Liver (tissue), 9 donors: ENCODE results near the gene CLTA. TPM values are rescaled to one million over a fixed set of nuclear protein-coding genes. Genes with fewer than 3 reads are reported as not detected.

Source experiments
- DNase-seq: peaks from one replicate; pipeline ENCODE4 v3.0.0-alpha.2; 2017; ENCODE audit warnings: low spot score
- H3K27ac ChIP-seq, 2 donors: one replicate each; pipeline ENCODE4 v1.7.0; 2013; ENCODE audit warnings: inconsistent platforms in 2 of 2, low read length in 2 of 2, control low read depth in 1 of 2, low read depth in 1 of 2, mild to moderate bottlenecking in 1 of 2
- H3K27me3 ChIP-seq, 4 donors: one replicate each; pipeline versions ENCODE4 v1.6.1 to v1.7.0; 2013; ENCODE audit warnings: low read length in 3 of 4, inconsistent platforms in 1 of 4, mild to moderate bottlenecking in 1 of 4, moderate library complexity in 1 of 4; ENCODE audit not compliant: control insufficient read depth in 4 of 4, insufficient read depth in 4 of 4
- H3K36me3 ChIP-seq, 4 donors: one replicate each; pipeline versions ENCODE4 v1.6.1 to v1.7.0; 2013; ENCODE audit warnings: low read length in 3 of 4, mild to moderate bottlenecking in 3 of 4, low read depth in 1 of 4, moderate library complexity in 1 of 4; ENCODE audit not compliant: control insufficient read depth in 4 of 4, insufficient read depth in 3 of 4
- H3K4me1 ChIP-seq, 4 donors: one replicate each; pipeline versions ENCODE4 v1.6.1 to v1.7.0; 2013; ENCODE audit warnings: low read length in 3 of 4, mild to moderate bottlenecking in 3 of 4, moderate library complexity in 1 of 4; ENCODE audit not compliant: control insufficient read depth in 4 of 4, insufficient read depth in 4 of 4
- H3K4me3 ChIP-seq, 3 donors: one replicate each; pipeline versions ENCODE4 v1.6.1 to v1.7.0; 2013; ENCODE audit warnings: low read length in 3 of 3, control low read depth in 1 of 3, low read depth in 1 of 3, mild to moderate bottlenecking in 1 of 3
- H3K9ac ChIP-seq, 2 donors: one replicate each; pipeline ENCODE4 v1.7.0; 2013; ENCODE audit warnings: low read length in 2 of 2, mild to moderate bottlenecking in 2 of 2, moderate library complexity in 2 of 2, control low read depth in 1 of 2, low read depth in 1 of 2
- H3K9me3 ChIP-seq, 4 donors: one replicate each; pipeline versions ENCODE4 v1.6.1 to v1.7.0; 2013; ENCODE audit warnings: low read length in 3 of 4; ENCODE audit not compliant: control insufficient read depth in 4 of 4
- EGR1 ChIP-seq, 2 donors: IDR thresholded peaks; 2 replicates each; pipeline ENCODE4 v1.6.1; 2016 to 2018; ENCODE audit warnings: antibody characterized with exemption in 2 of 2, low read depth in 2 of 2
- FOXA1 ChIP-seq: IDR thresholded peaks from 2 replicates; pipeline ENCODE4 v1.6.1; 2016; ENCODE audit warnings: antibody characterized with exemption
- FOXA2 ChIP-seq: IDR thresholded peaks from 2 replicates; pipeline ENCODE4 v1.6.1; 2016; ENCODE audit warnings: antibody characterized with exemption
- GABPA ChIP-seq, 2 donors: IDR thresholded peaks in 1 of 2; conservative IDR thresholded peaks in 1 of 2; 2 replicates each; pipeline ENCODE4 v1.6.1; 2016; ENCODE audit warnings: antibody characterized with exemption in 2 of 2, mild to moderate bottlenecking in 1 of 2, moderate library complexity in 1 of 2
- HNF4A ChIP-seq, 2 donors: conservative IDR thresholded peaks; 2 replicates each; pipeline ENCODE4 v1.6.1; 2016; ENCODE audit warnings: antibody characterized with exemption in 2 of 2, mild to moderate bottlenecking in 2 of 2
- HNF4G ChIP-seq: IDR thresholded peaks from 2 replicates; pipeline ENCODE4 v1.6.1; 2016; ENCODE audit warnings: antibody characterized with exemption
- JUND ChIP-seq, 2 donors: IDR thresholded peaks; 2 replicates each; pipeline ENCODE4 v1.6.1; 2016; ENCODE audit warnings: antibody characterized with exemption in 2 of 2
- NR2F2 ChIP-seq: IDR thresholded peaks from 2 replicates; pipeline ENCODE4 v1.6.1; 2016; ENCODE audit warnings: antibody characterized with exemption
- RAD21 ChIP-seq, 2 donors: IDR thresholded peaks; 2 replicates each; pipeline ENCODE4 v1.6.1; 2016; ENCODE audit warnings: antibody characterized with exemption in 2 of 2, mild to moderate bottlenecking in 2 of 2
- RXRA ChIP-seq, 2 donors: IDR thresholded peaks; 2 replicates each; pipeline ENCODE4 v1.6.1; 2017 to 2018; ENCODE audit warnings: antibody characterized with exemption in 2 of 2, mild to moderate bottlenecking in 1 of 2
- SP1 ChIP-seq: IDR thresholded peaks from 2 replicates; pipeline ENCODE4 v1.6.1; 2018; ENCODE audit warnings: antibody characterized with exemption, mild to moderate bottlenecking
- TAF1 ChIP-seq: conservative IDR thresholded peaks from 2 replicates; pipeline ENCODE4 v1.6.1; 2016; ENCODE audit warnings: antibody characterized with exemption, mild to moderate bottlenecking
- YY1 ChIP-seq: IDR thresholded peaks from 2 replicates; pipeline ENCODE4 v1.6.1; 2016; ENCODE audit warnings: antibody characterized with exemption, mild to moderate bottlenecking
- WGBS: extraction: QIAGEN DNeasy Blood & Tissue Kit; methylation state at CpG from one replicate; pipeline ENCODE4 v1.1.7; 2013; 5-methylcytosine and 5-hydroxymethylcytosine counted together
- polyA plus RNA-seq, 2 donors: library from polyadenylated mRNA; stranded (reverse) in 1 of 2; unstranded in 1 of 2; fragments of 200-250 nt in 1 of 2; fragments of >200 nt in 1 of 2; fragmentation: Nextera tagmentation in 1 of 2; extraction: Ambion mirVana in 1 of 2; gene quantifications; one replicate each; pipeline versions ENCODE4 v1.2.1 to v1.2.3, GENCODE V29; 2013 to 2015
- total RNA-seq, 2 donors: library from RNA; depleted of rRNA; stranded (reverse); fragments of >200 nt; gene quantifications; one replicate each; pipeline ENCODE4 v1.2.3, GENCODE V29; 2014
- TF ChIP-seq, protein P1 (sequence below): IDR thresholded peaks from 2 replicates; pipeline ENCODE4 v1.6.1; 2016; ENCODE audit warnings: antibody characterized with exemption, mild to moderate bottlenecking
- TF ChIP-seq, protein P2 (sequence below): IDR thresholded peaks from 2 replicates; pipeline ENCODE4 v1.6.1; 2016; ENCODE audit warnings: antibody characterized with exemption
- TF ChIP-seq, protein P3 (sequence below): fragments of 150-350 bp; IDR thresholded peaks from 2 replicates; pipeline ENCODE4 v1.5.1; 2017; ENCODE audit warnings: improper control_type of control experiment, low read depth, low read length; ENCODE audit not compliant: missing input control
- TF ChIP-seq, protein P4 (sequence below): IDR thresholded peaks from 2 replicates; pipeline ENCODE4 v1.6.1; 2016; ENCODE audit warnings: antibody characterized with exemption
- TF ChIP-seq, protein P5 (sequence below): IDR thresholded peaks from 2 replicates; pipeline ENCODE4 v1.6.1; 2016; ENCODE audit warnings: antibody characterized with exemption
- donor health status: healthy.
- donor health status: healthy.
- donor health status: healthy.
- donor health status: healthy.
- donor health status: healthy.

The CLTA gene
- total and polyA plus RNA-seq, 4 donors = 48.4 to 102 (median 74.6) TPM

DNA sequence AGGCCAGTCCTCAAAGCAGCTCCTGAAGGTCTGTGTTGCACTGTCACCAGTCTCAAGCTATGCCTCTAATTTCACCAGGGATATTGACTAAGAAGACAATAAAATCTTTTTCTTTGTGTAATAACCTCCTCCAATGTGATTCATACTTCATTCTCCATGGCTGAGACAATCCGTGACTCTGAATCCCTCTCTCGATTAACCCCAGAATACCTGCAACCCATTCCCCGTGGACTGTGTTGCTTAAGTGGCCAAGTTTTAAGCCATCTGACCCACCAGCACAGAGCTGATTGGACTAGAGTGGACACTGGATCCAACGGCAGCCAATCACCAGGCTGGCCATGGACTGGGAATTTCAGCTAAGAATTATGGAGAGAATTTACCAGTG is 26.9 kb upstream of the CLTA start:
- Histone ChIP-seq H3K4me1 (peaks cover 0 to 2% (median 0%) of the 10 kb centered on the region in 4 donors), H3K27ac (peak overlapping the region in 1 of 2 donors; percentile 37), H3K36me3 (no peaks in the 10 kb centered on the region), H3K9ac (no peak overlapping the region), H3K27me3 (no peaks in the 10 kb centered on the region), H3K9me3 (no peaks in the 10 kb centered on the region), H3K4me3 (no peak overlapping the region)
- WGBS = 84% methylated on average over 4 of the region's 4 CpGs
- TF ChIP-seq, protein P1, sequence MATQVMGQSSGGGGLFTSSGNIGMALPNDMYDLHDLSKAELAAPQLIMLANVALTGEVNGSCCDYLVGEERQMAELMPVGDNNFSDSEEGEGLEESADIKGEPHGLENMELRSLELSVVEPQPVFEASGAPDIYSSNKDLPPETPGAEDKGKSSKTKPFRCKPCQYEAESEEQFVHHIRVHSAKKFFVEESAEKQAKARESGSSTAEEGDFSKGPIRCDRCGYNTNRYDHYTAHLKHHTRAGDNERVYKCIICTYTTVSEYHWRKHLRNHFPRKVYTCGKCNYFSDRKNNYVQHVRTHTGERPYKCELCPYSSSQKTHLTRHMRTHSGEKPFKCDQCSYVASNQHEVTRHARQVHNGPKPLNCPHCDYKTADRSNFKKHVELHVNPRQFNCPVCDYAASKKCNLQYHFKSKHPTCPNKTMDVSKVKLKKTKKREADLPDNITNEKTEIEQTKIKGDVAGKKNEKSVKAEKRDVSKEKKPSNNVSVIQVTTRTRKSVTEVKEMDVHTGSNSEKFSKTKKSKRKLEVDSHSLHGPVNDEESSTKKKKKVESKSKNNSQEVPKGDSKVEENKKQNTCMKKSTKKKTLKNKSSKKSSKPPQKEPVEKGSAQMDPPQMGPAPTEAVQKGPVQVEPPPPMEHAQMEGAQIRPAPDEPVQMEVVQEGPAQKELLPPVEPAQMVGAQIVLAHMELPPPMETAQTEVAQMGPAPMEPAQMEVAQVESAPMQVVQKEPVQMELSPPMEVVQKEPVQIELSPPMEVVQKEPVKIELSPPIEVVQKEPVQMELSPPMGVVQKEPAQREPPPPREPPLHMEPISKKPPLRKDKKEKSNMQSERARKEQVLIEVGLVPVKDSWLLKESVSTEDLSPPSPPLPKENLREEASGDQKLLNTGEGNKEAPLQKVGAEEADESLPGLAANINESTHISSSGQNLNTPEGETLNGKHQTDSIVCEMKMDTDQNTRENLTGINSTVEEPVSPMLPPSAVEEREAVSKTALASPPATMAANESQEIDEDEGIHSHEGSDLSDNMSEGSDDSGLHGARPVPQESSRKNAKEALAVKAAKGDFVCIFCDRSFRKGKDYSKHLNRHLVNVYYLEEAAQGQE = no peak
- TF ChIP-seq HNF4G (no peak), TAF1 (no peak), NR2F2 (no peak), SP1 (no peak), YY1 (no peak), GABPA (IDR thresholded peaks at IDR 0.05 in 1 of 2, conservative IDR thresholded peaks at IDR 0.05 in 1 of 2) (no peak), JUND (IDR thresholded peaks at IDR 0.05) (no peak), RAD21 (IDR thresholded peaks at IDR 0.05) (no peak), FOXA2 (no peak), FOXA1 (no peak), RXRA (IDR thresholded peaks at IDR 0.05) (no peak), HNF4A (conservative IDR thresholded peaks at IDR 0.05) (no peak), EGR1 (IDR thresholded peaks at IDR 0.05; ENCODE audit: low read depth in 2 of 2) (no peak)
- TF ChIP-seq, protein P2, sequence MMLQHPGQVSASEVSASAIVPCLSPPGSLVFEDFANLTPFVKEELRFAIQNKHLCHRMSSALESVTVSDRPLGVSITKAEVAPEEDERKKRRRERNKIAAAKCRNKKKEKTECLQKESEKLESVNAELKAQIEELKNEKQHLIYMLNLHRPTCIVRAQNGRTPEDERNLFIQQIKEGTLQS = no peak
- TF ChIP-seq, protein P3, sequence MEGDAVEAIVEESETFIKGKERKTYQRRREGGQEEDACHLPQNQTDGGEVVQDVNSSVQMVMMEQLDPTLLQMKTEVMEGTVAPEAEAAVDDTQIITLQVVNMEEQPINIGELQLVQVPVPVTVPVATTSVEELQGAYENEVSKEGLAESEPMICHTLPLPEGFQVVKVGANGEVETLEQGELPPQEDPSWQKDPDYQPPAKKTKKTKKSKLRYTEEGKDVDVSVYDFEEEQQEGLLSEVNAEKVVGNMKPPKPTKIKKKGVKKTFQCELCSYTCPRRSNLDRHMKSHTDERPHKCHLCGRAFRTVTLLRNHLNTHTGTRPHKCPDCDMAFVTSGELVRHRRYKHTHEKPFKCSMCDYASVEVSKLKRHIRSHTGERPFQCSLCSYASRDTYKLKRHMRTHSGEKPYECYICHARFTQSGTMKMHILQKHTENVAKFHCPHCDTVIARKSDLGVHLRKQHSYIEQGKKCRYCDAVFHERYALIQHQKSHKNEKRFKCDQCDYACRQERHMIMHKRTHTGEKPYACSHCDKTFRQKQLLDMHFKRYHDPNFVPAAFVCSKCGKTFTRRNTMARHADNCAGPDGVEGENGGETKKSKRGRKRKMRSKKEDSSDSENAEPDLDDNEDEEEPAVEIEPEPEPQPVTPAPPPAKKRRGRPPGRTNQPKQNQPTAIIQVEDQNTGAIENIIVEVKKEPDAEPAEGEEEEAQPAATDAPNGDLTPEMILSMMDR = no peak
- TF ChIP-seq, protein P4, sequence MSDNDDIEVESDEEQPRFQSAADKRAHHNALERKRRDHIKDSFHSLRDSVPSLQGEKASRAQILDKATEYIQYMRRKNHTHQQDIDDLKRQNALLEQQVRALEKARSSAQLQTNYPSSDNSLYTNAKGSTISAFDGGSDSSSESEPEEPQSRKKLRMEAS = no peak
- TF ChIP-seq, protein P5, sequence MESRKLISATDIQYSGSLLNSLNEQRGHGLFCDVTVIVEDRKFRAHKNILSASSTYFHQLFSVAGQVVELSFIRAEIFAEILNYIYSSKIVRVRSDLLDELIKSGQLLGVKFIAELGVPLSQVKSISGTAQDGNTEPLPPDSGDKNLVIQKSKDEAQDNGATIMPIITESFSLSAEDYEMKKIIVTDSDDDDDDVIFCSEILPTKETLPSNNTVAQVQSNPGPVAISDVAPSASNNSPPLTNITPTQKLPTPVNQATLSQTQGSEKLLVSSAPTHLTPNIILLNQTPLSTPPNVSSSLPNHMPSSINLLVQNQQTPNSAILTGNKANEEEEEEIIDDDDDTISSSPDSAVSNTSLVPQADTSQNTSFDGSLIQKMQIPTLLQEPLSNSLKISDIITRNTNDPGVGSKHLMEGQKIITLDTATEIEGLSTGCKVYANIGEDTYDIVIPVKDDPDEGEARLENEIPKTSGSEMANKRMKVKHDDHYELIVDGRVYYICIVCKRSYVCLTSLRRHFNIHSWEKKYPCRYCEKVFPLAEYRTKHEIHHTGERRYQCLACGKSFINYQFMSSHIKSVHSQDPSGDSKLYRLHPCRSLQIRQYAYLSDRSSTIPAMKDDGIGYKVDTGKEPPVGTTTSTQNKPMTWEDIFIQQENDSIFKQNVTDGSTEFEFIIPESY = no peak
- no peak for DNase-seq
